ENCODE measurements around the gene BAG5.
"Not testable (repeated sequence)": the region's sequence is repeated elsewhere in the genome, so short reads cannot be mapped to it uniquely, and the experiment has no call there.

The BAG5 gene

GRCh38 chr14:103533999-103534575, 28.4 kb downstream of the BAG5 start:
- DNase-seq: no peak

DNA sequence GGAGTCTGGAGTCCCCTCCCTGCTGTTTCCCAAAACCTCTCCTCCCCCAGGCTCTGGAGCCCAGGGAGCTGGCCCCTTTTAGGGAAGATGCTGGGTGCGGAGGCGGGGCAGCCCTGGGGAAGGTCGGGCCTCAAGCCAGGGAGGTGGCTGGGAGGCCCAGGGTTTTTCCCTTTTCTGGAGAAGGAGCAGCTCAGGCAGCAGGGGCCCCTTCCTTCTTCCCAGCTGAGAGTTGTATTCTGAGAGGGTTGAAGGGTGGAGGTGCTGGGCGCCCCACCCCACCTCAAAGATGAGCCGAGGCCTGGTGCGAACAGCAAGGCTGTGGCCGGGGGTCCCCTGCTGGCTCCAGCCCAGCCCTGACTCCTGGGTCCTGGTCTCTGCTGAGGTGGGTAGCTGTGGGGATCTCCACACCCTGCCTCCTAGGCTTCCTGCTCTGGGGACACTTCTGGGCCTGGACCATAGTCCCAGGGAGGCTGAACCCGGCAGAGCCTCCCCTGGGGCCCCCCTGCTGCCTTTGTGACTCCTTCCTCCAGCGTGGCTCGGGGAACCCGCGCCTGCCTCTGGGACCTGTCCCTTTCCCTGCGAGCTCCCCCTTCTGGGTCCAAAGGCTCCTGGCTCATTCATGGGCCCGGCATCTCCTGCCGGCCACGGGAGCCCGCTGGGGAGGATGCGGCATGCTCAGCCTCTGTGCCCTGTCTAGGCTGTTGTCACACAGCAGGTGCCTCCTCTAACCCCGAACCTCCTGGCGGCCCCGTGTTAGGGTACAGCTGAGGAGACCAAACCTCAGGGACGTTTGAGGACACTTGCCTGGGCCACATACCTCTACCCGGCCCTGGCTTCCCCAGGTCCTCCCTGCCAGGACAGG, 29.1 kb downstream of the BAG5 start:
- DNase-seq: no peak

GRCh38 chr14:103532216-103533136, 30.0 kb downstream of the BAG5 start:
- DNase-seq: no peak

DNA sequence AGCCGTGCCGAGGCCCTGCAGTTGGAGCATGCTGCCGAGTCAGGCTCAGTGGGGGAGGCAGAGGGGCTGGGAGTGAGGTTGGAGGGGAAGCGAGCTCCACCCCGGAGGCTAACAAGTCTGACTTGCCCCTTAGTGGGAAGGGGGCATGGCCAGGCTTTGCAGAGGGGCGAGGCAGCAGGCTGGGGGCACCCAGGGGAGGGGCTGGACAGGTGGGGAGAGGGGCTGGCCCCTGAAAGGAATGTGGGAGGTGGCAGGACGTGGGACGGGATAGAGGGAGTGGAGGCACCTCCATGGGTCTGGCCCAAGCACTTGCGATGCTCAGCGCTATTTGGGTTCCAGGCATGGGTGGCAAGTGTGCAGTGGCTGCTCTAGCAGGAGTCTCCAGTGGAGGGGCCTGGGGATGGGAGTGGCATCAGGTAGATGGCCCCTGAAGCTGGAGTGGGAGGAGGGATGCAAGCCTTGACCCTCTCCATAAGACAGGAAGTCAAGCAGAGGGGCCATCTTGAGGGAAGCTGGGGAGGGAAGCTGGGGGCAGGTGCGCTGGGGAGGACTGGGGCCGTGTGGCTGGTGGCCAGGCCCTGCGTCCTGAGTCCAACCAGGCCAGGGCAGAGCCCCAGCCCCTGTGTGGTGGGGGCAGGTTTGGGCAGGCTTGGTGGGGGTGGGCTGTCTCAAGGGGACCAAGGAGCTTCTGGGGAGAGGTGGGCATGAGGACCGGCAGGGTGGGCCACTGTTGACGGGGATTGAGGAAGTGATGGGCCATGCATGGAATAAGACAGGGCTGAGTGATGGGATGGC, 30.8 kb downstream of the BAG5 start:
- DNase-seq: no peak

GRCh38 chr14:103530831-103531230, 31.6 kb downstream of the BAG5 start:
- no peak for DNase-seq

DNA sequence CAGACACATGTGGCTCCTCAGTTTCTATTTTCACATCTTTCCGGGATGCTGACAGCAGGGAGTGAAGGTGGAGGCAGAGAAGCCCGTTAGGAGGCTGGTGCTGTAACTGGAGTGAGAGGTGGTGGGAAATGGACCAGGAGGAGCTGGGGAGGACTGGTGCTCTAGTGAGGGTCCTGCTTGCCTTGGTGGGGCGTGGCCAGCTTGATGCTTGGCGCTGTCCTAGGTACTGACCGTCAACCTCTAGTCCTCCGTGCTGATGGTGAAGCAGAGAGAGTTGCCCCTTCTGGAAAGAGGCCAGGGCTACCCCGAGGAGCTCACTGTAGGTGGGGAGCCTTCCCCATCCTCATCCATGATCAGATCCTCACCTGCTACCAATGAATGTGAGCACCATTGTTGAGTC, 32.1 kb downstream of the BAG5 start:
- DNase-seq: peak; percentile 18

DNA sequence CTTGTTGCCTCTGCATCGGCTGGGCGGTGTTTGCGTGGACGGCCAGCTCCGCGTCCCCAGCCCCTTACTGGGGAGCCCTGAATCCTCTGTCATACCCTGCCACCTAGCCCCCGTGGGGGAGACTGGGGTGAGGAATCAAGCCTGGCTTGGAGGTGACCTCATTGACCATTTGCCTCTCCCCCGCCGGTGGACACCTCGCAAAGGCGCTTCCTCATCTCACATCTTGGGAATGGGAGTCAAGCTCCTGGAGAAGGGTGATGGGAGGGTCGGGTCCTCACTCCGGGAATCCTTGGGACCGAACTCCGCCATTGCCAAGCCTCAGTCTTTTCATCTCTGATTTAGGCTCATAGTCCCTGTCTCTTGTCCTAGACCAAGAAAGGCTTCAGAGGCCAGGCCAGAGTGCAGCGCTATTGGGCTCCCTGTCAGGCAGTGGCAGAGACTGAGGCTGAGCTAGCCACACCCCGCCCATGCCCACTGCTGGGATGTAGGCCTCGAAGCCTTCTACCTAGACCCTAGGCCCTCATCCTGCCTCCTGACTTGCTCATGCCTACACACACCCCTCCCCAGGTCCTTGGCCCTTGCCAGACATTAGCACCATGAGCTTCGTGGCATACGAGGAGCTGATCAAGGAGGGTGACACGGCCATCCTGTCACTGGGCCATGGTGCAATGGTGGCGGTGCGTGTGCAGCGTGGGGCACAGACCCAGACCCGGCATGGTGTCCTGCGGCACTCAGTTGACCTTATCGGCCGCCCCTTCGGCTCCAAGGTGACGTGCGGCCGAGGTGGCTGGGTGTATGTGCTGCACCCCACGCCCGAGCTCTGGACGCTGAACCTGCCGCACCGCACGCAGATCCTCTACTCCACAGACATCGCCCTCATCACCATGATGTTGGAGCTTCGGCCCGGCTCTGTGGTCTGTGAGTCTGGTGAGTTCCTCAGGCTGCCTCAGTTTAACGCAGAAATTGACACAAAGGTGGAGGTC, 32.8 kb downstream of the BAG5 start:
- DNase-seq: no peak

- DNase-seq: peak; percentile 60
These were observed 33.7 kb downstream of the BAG5 start, which contains the start of gene TRMT61A for GRCh38 chr14:103528587-103529382. Gene TRMT61A (plus strand): TSS chr14:103529196. CDS start chr14:103529979, 783 bp downstream.

GRCh38 chr14:103528146-103528586, 34.3 kb downstream of the BAG5 start:
- DNase-seq: no peak

- no peak for DNase-seq
These were observed 34.9 kb downstream of the BAG5 start for GRCh38 chr14:103527408-103528145.

GRCh38 chr14:103526914-103527248, 35.6 kb downstream of the BAG5 start:
- DNase-seq: no peak

DNA sequence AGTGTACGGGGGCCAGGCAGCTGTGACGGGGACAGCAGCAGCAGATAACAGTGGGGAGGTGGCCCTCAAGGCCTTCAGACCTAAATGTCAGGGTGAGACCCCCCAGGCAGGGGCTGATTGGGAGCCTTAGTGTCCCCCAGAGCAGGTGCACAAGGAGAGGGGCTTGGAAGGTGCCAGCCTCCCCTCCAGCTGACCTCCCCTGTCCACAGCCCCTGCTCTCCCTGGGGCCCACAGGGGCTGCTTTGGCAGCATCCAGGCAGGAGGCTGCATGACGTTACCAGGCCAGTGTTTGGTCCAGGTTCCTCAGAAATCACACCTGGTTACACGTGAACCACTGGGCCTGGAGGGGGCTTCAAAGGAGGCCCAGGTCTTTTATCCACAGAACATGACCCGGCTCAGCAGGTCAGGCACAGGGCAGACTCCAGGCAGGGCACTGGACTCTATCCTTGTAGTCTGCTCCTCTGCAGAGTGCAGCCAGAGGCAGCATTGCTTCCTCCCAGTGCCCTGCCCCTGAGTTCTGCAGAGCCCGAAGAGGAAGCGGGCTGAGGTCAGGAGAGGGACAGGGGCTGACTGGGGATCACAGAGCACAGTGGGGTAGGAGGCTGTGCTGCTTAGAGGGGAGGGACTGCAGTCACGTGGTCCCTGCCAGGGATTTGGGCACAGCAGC, 36.1 kb downstream of the BAG5 start:
- DNase-seq: no peak

DNA sequence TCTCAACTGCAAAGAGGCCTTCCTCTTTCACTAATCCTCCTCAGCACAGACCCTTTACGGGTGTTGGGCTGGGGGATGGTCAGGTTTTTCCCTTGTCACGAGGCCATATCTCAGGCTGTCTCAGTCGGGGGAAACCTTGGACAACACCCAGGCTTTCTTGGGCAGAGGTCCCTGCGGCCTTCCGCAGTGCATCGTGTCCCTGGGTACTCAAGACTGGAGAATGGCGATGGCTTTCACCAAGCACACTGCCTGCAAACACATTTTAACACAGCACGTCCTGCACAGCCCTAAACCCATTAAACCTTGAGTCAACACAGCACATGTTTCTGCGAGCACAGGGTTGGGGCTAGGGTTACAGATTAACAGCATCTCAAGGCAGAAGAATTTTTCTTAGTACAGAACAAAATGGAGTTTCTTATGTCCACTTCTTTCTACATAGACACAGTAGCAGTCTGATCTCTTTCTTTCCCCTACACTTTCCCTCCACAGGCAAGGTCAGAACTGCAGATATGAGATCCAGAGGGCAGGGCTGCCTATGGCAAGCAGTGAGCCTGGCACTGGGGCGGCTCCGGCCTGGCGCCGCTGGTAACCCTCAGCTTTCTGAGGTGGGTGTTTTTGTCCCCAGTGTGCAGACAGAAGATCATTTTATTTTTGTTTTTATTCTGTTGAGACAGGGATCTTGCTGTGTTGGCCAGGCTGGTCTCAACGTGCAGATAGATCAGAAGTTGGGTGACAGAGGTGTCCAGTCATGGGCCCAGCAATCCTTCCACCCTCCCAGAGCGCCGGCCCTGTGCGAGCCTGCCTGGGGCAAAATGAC, 36.8 kb downstream of the BAG5 start:
- not testable (repeated sequence) for DNase-seq

GRCh38 chr14:103524002-103524935, 38.2 kb downstream of the BAG5 start:
- DNase-seq: no peak

GRCh38 chr14:103523575-103523954, 38.9 kb downstream of the BAG5 start:
- DNase-seq: no peak

DNA sequence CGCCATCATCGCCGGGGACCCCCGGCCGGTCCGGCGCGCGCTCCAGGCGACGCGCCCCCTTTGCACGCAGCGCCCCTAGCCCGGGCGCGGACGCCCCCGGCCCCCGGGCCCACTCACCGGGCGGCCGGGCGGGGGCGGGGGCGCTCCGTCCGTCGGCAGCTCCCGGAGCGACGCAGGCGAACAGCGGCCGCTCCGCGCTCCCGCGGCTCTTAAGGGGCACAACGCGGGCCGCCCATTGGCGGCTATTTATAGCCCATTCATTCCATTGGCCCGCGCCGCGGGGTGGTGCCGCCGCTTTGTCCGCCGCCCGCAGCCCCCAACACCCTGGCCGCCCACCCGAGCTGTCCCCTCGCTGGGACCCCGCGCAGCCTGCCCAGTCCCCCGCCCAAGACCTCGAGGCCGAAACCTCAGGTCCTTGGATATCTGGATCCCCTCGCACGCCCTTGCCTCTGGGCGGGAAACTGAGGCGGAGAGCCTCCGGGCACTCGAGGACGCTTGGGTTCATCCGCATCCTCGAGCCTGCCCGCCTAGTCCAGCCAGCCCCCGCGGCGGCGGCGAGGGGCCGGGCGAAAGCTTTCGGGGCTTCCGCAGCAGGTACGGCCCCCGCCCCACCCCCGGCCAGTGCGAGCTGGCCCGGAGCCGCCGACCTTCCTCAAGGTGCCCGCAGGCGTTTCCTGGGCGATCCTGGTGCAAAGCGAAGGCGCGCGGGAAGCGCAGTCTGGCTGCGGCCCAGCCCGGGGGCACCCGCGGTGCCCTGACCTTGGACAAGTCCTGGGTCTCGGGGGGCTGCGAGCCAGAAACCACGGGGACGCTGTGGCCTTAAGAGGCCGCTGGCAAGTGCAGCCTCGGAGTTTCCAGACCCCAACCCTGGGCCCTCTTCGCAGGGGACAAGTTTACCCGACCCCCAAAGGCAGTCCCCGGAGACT, 39.5 kb downstream of the BAG5 start, which contains the start of gene CKB:
CKB (minus strand) TSS at position 182 of the 926 bp plus-strand sequence. CDS start 337 bp downstream, outside the sequence.
- DNase-seq: peak; percentile 22

Measured in NCI-H1048 (cell line).